Loucy (cell line): ENCODE results near the gene KISS1.

Source experiments
- H2AFZ ChIP-seq: fragments of 200-600 bp; sonication (generic); 2 replicates; pipeline ENCODE4 v1.6.0; 2016; ENCODE audit warnings: antibody characterized with exemption, mild to moderate bottlenecking, low read length, moderate library complexity
- H3F3A ChIP-seq: fragments of 200-600 bp; 2 replicates; pipeline ENCODE4 v1.6.0; 2016; ENCODE audit warnings: antibody characterized with exemption, low read depth, mild to moderate bottlenecking
- H3K27me3 ChIP-seq: fragments of 200-600 bp; sonication (generic); 2 replicates; pipeline ENCODE4 v1.6.1; 2014; ENCODE audit warnings: low read length, mild to moderate bottlenecking; ENCODE audit not compliant: insufficient read depth, poor library complexity, severe bottlenecking
- H3K36me3 ChIP-seq: fragments of 200-600 bp; sonication (generic); 2 replicates; pipeline ENCODE4 v1.6.1; 2016; ENCODE audit warnings: low read length; ENCODE audit not compliant: insufficient read depth
- H3K4me1 ChIP-seq: fragments of 200-600 bp; sonication (generic); 2 replicates; pipeline ENCODE4 v1.5.1; 2014; ENCODE audit warnings: low read length, mild to moderate bottlenecking; ENCODE audit not compliant: insufficient read depth, poor library complexity, severe bottlenecking
- H3K4me2 ChIP-seq: fragments of 200-600 bp; sonication (generic); 2 replicates; pipeline ENCODE4 v1.6.0; 2014; ENCODE audit warnings: antibody characterized with exemption, low read length, low read depth, mild to moderate bottlenecking; ENCODE audit not compliant: poor library complexity, severe bottlenecking
- H3K4me3 ChIP-seq: fragments of 200-600 bp; sonication (generic); 2 replicates; pipeline ENCODE4 v1.5.1; 2014; ENCODE audit warnings: low read length, mild to moderate bottlenecking, mixed read lengths; ENCODE audit not compliant: poor library complexity, severe bottlenecking
- H3K79me2 ChIP-seq: fragments of 200-600 bp; sonication (generic); 2 replicates; pipeline ENCODE4 v1.6.1; 2014; ENCODE audit warnings: low read length; ENCODE audit not compliant: insufficient read depth
- H3K9ac ChIP-seq: fragments of 200-600 bp; sonication (generic); 2 replicates; pipeline ENCODE4 v1.6.0; 2014; ENCODE audit warnings: mild to moderate bottlenecking, low read depth, low read length, moderate library complexity; ENCODE audit not compliant: poor library complexity, severe bottlenecking
- H3K9me2 ChIP-seq: fragments of 200-600 bp; sonication (generic); replicated peaks from 2 replicates; pipeline ENCODE4 v1.6.1; 2016; ENCODE audit warnings: low read depth, low read length, mixed read lengths
- H3K9me3 ChIP-seq: fragments of 200-600 bp; sonication (generic); 2 replicates; pipeline ENCODE4 v1.6.1; 2014; ENCODE audit warnings: mild to moderate bottlenecking, antibody characterized with exemption, low read length, low read depth; ENCODE audit not compliant: insufficient read depth
- H4K20me1 ChIP-seq: fragments of 200-600 bp; sonication (generic); 2 replicates; pipeline ENCODE4 v1.6.0; 2014; ENCODE audit warnings: antibody characterized with exemption, low read length, mild to moderate bottlenecking; ENCODE audit not compliant: insufficient read depth, poor library complexity, severe bottlenecking
- EZH2phosphoT487 ChIP-seq: fragments of 200-600 bp; IDR thresholded peaks from 2 replicates; pipeline ENCODE4 v1.6.1; 2018; ENCODE audit warnings: antibody characterized with exemption, mild to moderate bottlenecking, moderate library complexity, borderline replicate concordance
- TF ChIP-seq, protein P1 (sequence below): fragments of 200-600 bp; sonication (generic); conservative IDR thresholded peaks from 2 replicates; pipeline ENCODE4 v1.5.1; 2014; ENCODE audit warnings: mild to moderate bottlenecking, antibody characterized with exemption, low read length

KISS1 gene

GRCh38 chr1:204218552-204218951 lies 22.3 kb upstream of the KISS1 start:
- no peak overlapping the region for H3K4me3 ChIP-seq
- H4K20me1 ChIP-seq, result no peaks in the 10 kb centered on the region
- no peaks in the 10 kb centered on the region for H3K9me2 ChIP-seq
- no peaks in the 10 kb centered on the region for H3K9me3 ChIP-seq
- no peaks in the 10 kb centered on the region for H3K36me3 ChIP-seq
- H3K9ac ChIP-seq, result no peak overlapping the region
- no peaks in the 10 kb centered on the region for H3K4me1 ChIP-seq
- TF ChIP-seq EZH2phosphoT487, result no peak
- TF ChIP-seq, protein P1, sequence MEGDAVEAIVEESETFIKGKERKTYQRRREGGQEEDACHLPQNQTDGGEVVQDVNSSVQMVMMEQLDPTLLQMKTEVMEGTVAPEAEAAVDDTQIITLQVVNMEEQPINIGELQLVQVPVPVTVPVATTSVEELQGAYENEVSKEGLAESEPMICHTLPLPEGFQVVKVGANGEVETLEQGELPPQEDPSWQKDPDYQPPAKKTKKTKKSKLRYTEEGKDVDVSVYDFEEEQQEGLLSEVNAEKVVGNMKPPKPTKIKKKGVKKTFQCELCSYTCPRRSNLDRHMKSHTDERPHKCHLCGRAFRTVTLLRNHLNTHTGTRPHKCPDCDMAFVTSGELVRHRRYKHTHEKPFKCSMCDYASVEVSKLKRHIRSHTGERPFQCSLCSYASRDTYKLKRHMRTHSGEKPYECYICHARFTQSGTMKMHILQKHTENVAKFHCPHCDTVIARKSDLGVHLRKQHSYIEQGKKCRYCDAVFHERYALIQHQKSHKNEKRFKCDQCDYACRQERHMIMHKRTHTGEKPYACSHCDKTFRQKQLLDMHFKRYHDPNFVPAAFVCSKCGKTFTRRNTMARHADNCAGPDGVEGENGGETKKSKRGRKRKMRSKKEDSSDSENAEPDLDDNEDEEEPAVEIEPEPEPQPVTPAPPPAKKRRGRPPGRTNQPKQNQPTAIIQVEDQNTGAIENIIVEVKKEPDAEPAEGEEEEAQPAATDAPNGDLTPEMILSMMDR, result no peak
- H3K27me3 ChIP-seq, result no peaks in the 10 kb centered on the region
- H3K4me2 ChIP-seq, result no peak overlapping the region
- no peak overlapping the region for H2AFZ ChIP-seq
- no peaks in the 10 kb centered on the region for H3K79me2 ChIP-seq
- H3F3A ChIP-seq, result no peaks in the 10 kb centered on the region

GRCh38 chr1:204217648-204218000 lies 21.3 kb upstream of the KISS1 start:
- no peak for TF ChIP-seq EZH2phosphoT487
- Histone ChIP-seq H3K9ac (no peak overlapping the region), H4K20me1 (no peaks in the 10 kb centered on the region)

DNA sequence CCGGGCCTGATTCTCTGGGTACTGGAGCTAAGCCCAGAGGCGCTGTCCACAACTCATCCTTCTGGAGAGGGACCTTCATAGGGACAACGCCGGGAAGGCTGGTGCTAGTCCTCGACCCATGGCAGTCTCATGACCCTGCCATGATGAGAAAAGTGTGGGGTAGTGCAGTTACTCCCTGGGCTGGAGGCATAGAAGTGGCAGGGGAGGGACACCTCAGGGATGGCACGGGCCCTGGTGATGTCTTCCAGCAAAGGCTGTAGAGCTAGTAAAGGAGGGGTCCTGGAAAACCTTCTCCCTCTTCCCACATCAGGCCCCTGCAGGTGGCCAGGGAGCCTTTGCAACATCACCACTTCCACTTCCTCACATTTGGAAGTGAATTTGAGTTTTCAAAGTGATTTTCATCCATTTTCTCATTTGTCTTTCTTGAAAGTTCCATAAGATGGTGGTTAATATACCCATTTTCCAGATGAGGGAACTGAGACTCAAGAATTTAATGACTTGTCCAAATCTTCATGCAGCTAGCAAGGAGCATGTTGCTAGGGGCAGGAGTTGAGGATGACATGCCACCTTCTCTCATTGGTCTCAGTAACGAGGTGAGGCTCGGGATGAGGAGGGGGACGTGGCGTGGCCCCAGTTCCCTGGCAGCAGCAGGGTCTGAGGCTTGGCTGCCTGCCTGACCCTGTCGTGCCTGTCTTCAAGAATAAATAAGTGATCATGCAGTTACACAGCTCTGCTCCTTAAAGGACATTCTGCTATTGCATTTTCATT lies 20.8 kb upstream of the KISS1 start:
- Histone ChIP-seq H3F3A (no peaks in the 10 kb centered on the region), H3K4me2 (no peak overlapping the region), H3K36me3 (no peaks in the 10 kb centered on the region), H3K9ac (no peak overlapping the region), H3K9me3 (no peaks in the 10 kb centered on the region), H2AFZ (no peak overlapping the region), H3K79me2 (no peaks in the 10 kb centered on the region), H3K4me1 (no peaks in the 10 kb centered on the region), H3K9me2 (no peaks in the 10 kb centered on the region), H3K4me3 (no peak overlapping the region), H3K27me3 (no peaks in the 10 kb centered on the region), H4K20me1 (no peaks in the 10 kb centered on the region)
- TF ChIP-seq EZH2phosphoT487, result no peak
- TF ChIP-seq, protein P1, result no peak

More at GRCh38 chr1:204217648-204218000, 21.3 kb upstream of the KISS1 start:
- Histone ChIP-seq H3K9me2 (no peaks in the 10 kb centered on the region), H2AFZ (no peak overlapping the region), H3K4me3 (no peak overlapping the region), H3K4me2 (no peak overlapping the region), H3K36me3 (no peaks in the 10 kb centered on the region), H3K9me3 (no peaks in the 10 kb centered on the region), H3F3A (no peaks in the 10 kb centered on the region), H3K79me2 (no peaks in the 10 kb centered on the region), H3K27me3 (no peaks in the 10 kb centered on the region), H3K4me1 (no peaks in the 10 kb centered on the region)

DNA sequence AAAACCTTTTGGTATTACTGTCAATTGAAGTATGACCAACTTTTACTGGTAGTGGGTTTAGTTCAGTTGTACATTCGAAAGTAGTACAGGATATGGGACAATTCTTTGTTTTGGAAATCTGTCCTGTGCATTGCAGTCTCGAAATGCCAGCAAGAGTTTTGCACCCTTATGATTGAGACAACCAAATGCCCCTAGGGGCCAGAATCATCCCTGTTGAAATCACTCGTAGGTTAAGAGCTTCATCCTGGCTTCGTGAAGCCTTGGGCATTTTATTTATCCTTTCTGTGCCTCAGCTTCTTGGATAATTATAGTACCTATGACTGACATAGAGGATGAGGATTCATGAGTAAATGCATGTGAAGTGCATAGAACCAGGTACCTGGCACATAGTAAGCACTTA lies 19.9 kb upstream of the KISS1 start:
- H3K4me3 ChIP-seq, result no peak overlapping the region
- H3K9me2 ChIP-seq, result no peaks in the 10 kb centered on the region
- TF ChIP-seq, protein P1, result no peak
- TF ChIP-seq EZH2phosphoT487, result no peak
- H3K36me3 ChIP-seq, result no peaks in the 10 kb centered on the region
- H3K27me3 ChIP-seq, result no peaks in the 10 kb centered on the region
- no peak overlapping the region for H2AFZ ChIP-seq
- H3K9me3 ChIP-seq, result no peaks in the 10 kb centered on the region
- no peaks in the 10 kb centered on the region for H4K20me1 ChIP-seq
- no peak overlapping the region for H3K4me2 ChIP-seq
- no peaks in the 10 kb centered on the region for H3F3A ChIP-seq
- H3K79me2 ChIP-seq, result no peaks in the 10 kb centered on the region
- H3K4me1 ChIP-seq, result no peaks in the 10 kb centered on the region
- no peak overlapping the region for H3K9ac ChIP-seq
